Stimulated activated naive B cell treated with anti-CD40 and anti-IgM and Interleukin-4, amounts not matched to agents 10 μg/mL and 1 μg/mL and 100 μg/mL, for 72 hours (primary cell): ENCODE measurements around the gene PRR16.

Experiments used
- ATAC-seq, 2 donors: fragments of 150-1000 bp; cut with Tn5 transposase; replicated peaks; 2 replicates each; pipeline ENCODE4 v1.10.0; 2021; ENCODE audit warnings: moderate library complexity in 1 of 2
- DNase-seq: peaks from one replicate; pipeline ENCODE4 v3.0.0; 2021
- H3K27ac Mint-ChIP-seq: one replicate; pipeline ENCODE4 v1.8.0; 2022; ENCODE audit warnings: mild to moderate bottlenecking, mixed read lengths
- H3K27me3 Mint-ChIP-seq, 2 donors: one replicate each; pipeline ENCODE4 v1.8.0; 2022; ENCODE audit warnings: mixed read lengths in 2 of 2
- H3K36me3 Mint-ChIP-seq, 2 donors: one replicate each; pipeline ENCODE4 v1.8.0; 2022; ENCODE audit warnings: mixed read lengths in 2 of 2, mild to moderate bottlenecking in 1 of 2
- H3K4me1 Mint-ChIP-seq, 2 donors: one replicate each; pipeline ENCODE4 v1.8.0; 2022; ENCODE audit warnings: mixed read lengths in 2 of 2, mild to moderate bottlenecking in 1 of 2
- H3K4me3 Mint-ChIP-seq, 2 donors: one replicate each; pipeline ENCODE4 v1.8.0; 2022; ENCODE audit warnings: mild to moderate bottlenecking in 2 of 2, mixed read lengths in 2 of 2, moderate library complexity in 1 of 2
- H3K9me3 Mint-ChIP-seq, 2 donors: one replicate each; pipeline ENCODE4 v1.8.0; 2022; ENCODE audit warnings: mixed read lengths in 2 of 2, mild to moderate bottlenecking in 1 of 2

Gene PRR16

DNA sequence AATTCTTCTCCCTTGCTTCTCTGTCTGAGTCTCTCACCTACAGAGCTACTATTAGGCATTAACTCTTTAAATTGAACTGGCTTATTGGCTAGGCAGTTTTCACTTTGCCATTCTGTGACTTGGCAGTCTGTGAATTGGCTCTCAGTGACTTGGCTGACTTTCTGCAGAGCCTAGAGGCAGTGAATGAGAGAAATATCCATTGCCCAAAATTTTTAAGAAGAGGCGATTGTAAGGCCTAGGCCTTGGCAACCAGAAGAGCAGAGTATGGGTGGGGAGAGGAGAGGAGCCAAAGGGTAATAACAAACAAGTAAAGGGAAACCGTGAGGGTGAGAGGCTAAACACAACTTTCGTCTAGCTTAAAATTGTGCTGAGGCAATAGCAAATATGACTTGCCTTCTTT is 176.7 kb downstream of the PRR16 start:
- DNase-seq (no peak), ATAC-seq (no peak)
- Mint-ChIP-seq H3K4me3 (no peak overlapping the region), H3K9me3 (peaks cover 0 to 5% of the 10 kb centered on the region in 2 donors), H3K36me3 (no peaks in the 10 kb centered on the region), H3K27me3 (no peaks in the 10 kb centered on the region), H3K4me1 (no peaks in the 10 kb centered on the region), H3K27ac (no peak overlapping the region)

DNA sequence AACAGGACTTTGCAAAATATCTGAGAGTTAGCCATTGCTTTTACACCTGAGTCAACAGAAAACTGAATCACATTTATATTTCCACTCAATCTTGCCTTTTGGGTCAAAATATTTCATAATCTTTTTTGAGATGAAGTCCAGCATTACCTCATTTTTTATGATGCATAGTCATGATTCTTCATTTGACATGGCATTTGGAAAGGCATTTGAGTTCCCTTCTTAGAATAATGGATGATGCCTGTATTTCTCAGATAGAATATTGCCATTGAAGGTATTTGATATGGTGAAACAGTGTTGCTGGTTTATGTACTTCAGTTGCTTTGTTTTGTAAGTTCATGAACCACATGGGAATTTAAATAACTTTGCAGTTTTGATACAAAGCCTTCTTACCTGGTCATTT is 180.4 kb downstream of the PRR16 start:
- H3K36me3 Mint-ChIP-seq: no peaks in the 10 kb centered on the region
- H3K9me3 Mint-ChIP-seq: peaks cover 0 to 2% of the 10 kb centered on the region in 2 donors
- no peaks in the 10 kb centered on the region for H3K4me1 Mint-ChIP-seq
- H3K27ac Mint-ChIP-seq: no peak overlapping the region
- DNase-seq: no peak
- no peak overlapping the region for H3K4me3 Mint-ChIP-seq
- H3K27me3 Mint-ChIP-seq: no peaks in the 10 kb centered on the region
- no peak for ATAC-seq

DNA sequence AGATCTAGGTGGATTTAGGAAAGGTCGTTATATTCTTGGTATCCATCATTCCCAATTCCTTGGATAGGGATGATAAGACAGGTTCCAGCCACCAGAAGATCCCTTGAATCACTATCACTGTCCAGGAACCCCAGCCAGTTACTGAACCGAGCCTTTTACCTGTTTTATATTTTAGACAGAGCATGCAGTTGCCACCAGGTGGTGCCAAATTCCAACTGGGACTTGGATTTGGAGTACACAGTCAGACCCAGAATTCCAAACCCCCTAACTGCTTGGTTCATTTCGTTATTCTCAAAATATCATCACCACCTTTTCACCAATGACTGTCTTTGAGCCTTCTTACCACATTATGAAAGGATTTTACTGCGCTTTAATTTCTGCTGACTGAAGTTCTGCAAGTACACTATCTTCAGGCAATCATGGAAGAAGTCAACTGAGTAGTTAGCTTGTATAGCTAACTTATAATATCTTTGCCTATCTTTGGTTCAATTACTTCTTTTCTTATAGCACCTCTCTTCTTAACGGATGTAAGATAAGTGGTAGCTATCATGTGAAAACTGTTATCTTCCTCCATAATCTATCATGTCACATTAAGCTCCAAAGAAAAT is 191.8 kb downstream of the PRR16 start:
- H3K27me3 Mint-ChIP-seq: no peaks in the 10 kb centered on the region
- H3K4me3 Mint-ChIP-seq: no peak overlapping the region
- H3K27ac Mint-ChIP-seq: no peak overlapping the region
- DNase-seq (no peak), ATAC-seq (no peak)
- no peaks in the 10 kb centered on the region for H3K36me3 Mint-ChIP-seq
- H3K4me1 Mint-ChIP-seq: no peaks in the 10 kb centered on the region
- no peaks in the 10 kb centered on the region for H3K9me3 Mint-ChIP-seq

DNA sequence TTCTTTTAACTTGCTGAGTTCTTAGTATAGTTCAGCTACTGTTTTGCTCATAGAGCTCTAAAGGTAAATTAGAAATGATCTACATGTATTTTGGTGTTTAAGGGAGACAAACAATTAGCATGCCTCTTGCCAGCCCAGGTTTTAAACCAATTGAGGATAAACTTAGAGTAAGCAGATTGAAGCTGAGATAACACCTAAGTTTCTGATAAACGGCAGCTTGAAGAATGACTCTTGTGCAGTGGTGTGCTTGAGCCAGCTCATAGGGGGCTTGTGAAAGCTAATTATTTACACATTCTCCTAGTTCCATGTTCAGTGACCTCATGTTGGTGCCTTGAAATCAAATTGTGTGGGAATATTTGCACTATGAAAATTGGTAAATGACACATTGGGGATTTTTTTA is 193.0 kb downstream of the PRR16 start:
- H3K9me3 Mint-ChIP-seq: no peaks in the 10 kb centered on the region
- H3K4me3 Mint-ChIP-seq: no peak overlapping the region
- H3K36me3 Mint-ChIP-seq: no peaks in the 10 kb centered on the region
- no peaks in the 10 kb centered on the region for H3K4me1 Mint-ChIP-seq
- no peaks in the 10 kb centered on the region for H3K27me3 Mint-ChIP-seq
- no peak overlapping the region for H3K27ac Mint-ChIP-seq
- no peak for DNase-seq
- no peak for ATAC-seq

DNA sequence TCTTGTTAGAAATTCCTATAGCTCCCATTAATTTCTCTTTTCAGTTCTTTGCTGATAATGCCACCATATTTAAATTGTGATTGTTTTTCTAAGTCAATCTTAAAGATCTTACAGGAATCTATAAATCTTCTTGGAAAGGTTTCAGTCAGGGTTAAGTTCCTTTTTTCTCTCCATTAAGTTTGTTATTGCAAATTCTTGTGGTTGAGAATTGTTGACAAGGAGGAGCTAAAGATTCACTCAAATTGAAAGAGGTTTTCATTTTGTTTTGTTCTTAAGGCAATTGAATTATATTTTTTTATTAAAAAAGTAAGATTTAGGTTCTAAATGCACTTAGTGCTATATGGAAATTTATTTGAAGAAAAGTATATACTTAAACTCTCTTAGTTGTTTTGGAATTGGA is 213.4 kb downstream of the PRR16 start:
- Mint-ChIP-seq H3K27me3 (no peaks in the 10 kb centered on the region), H3K4me3 (no peak overlapping the region), H3K36me3 (no peaks in the 10 kb centered on the region), H3K9me3 (no peaks in the 10 kb centered on the region), H3K27ac (no peak overlapping the region), H3K4me1 (no peaks in the 10 kb centered on the region)
- DNase-seq (no peak), ATAC-seq (no peak)

DNA sequence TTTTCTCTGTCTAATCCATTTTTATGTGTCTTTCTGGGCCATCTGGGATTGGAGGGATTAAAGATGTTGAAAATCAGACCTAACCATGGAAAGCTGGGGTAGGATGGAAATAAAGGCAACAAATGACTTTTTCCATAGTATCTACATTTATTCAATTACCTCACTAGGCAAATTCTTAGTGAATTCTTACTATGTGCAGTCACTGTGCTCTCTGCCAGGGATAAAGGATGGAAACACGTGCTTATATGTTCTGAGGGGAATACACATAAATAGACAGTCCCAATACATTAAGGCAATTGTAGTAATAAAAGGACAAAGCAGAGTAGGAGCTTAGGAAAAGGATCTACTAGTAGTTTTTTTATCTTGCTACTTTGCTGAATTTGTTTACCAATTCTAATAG is 214.2 kb downstream of the PRR16 start:
- Mint-ChIP-seq H3K36me3 (no peaks in the 10 kb centered on the region), H3K27ac (no peak overlapping the region), H3K27me3 (no peaks in the 10 kb centered on the region), H3K9me3 (no peaks in the 10 kb centered on the region), H3K4me1 (no peaks in the 10 kb centered on the region), H3K4me3 (no peak overlapping the region)
- DNase-seq (no peak), ATAC-seq (no peak)

DNA sequence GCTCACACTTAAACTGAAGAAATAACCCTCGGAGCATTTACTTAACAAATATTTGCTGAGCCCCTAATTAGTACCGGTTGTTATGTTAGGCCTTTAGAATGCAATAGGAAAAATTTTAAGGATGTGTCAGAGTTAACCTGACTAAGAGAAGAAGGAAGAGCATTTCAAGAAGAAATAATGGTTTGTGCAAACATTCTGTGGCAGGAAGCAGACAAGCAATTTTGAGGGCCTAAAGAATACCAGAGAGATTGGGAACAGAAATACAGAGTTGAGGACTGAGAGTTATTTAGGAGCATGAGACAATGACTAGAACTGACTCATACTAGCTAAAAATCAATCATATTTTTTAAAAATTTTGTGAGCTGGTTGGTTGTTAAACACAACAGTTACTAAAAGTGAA is 218.8 kb downstream of the PRR16 start:
- H3K4me1 Mint-ChIP-seq: no peaks in the 10 kb centered on the region
- no peaks in the 10 kb centered on the region for H3K36me3 Mint-ChIP-seq
- no peaks in the 10 kb centered on the region for H3K27me3 Mint-ChIP-seq
- H3K4me3 Mint-ChIP-seq: no peak overlapping the region
- H3K27ac Mint-ChIP-seq: no peak overlapping the region
- peaks cover 0 to 2% of the 10 kb centered on the region in 2 donors for H3K9me3 Mint-ChIP-seq
- DNase-seq: no peak
- ATAC-seq: no peak

DNA sequence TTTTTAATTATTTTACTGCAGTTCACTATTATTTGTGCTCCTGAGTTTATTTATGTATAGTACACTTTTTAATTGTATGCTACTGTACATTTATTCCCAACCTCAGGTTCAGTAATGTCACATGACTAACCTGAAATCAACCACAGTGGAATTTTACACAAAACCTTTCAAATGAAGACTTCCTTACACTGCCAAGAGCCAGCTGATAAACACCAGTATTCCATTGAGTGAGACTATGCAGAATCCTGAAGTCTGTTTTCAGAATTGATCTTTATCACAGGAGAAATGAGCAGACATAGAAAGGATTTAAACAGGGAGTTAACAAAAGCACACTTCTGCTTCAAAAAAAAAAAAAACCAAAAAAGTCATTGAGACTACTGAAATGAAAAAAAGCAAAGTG is 219.5 kb downstream of the PRR16 start:
- Mint-ChIP-seq H3K9me3 (peaks cover 0 to 2% of the 10 kb centered on the region in 2 donors), H3K4me3 (no peak overlapping the region), H3K36me3 (no peaks in the 10 kb centered on the region), H3K4me1 (no peaks in the 10 kb centered on the region), H3K27ac (no peak overlapping the region), H3K27me3 (no peaks in the 10 kb centered on the region)
- ATAC-seq: no peak
- no peak for DNase-seq

DNA sequence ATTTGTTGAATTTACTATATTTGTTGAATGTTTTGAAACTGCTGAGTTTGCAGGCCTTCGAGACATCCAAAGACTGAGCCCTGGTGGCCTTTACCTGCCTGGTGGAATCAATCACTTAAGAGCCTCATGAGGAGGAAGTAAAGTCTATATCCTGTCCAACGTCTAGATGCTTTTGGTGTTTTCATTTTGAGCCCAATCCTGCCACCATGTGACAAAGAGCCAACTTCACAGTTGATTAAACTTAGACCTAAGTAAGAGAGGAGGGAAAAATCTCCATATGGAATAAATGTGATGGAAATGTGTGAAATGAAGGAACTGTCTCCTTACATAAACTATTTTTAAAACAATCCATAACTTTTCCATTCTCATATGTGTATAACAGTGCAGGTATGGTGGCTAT is 220.1 kb downstream of the PRR16 start:
- ATAC-seq: no peak
- Mint-ChIP-seq H3K4me1 (no peaks in the 10 kb centered on the region), H3K9me3 (peaks cover 0 to 2% of the 10 kb centered on the region in 2 donors), H3K4me3 (no peak overlapping the region), H3K27me3 (no peaks in the 10 kb centered on the region), H3K27ac (no peak overlapping the region), H3K36me3 (no peaks in the 10 kb centered on the region)
- no peak for DNase-seq

DNA sequence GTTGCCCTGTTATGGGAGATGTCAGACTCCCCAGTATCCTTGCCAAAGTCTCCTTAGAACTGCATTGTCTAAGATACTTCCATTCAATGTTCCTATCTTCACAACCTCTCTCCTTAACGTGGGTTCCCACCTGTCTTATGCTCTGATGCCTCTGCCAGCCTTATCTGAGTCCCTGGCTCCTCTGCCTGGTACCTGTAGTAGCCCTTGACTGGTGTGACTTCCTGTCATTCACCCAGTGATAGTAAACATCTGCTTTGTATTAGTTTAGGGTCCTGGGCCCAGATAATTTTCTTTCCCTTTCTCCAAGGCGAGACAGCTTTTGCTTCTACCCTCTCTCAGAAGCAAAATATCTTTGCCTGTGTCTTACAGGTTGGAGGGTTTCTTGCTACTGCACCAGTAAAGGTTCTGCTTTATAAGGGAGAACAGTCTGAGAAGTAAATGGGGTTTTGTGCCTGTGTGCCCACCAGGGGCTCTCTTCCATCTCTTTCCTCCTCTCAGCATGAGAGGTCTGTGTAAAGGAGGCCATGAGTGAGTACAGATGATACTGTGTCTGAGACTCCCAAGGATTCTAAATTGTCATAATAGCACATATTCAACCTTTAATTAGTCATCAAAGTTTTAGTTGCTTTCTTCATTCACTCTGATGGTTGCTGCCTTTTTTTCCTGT is 220.8 kb downstream of the PRR16 start:
- no peak overlapping the region for H3K27ac Mint-ChIP-seq
- peaks cover 0 to 2% of the 10 kb centered on the region in 2 donors for H3K9me3 Mint-ChIP-seq
- H3K36me3 Mint-ChIP-seq: no peaks in the 10 kb centered on the region
- H3K4me1 Mint-ChIP-seq: no peaks in the 10 kb centered on the region
- H3K4me3 Mint-ChIP-seq: no peak overlapping the region
- no peak for DNase-seq
- H3K27me3 Mint-ChIP-seq: no peaks in the 10 kb centered on the region
- peak; percentile 52 for ATAC-seq

DNA sequence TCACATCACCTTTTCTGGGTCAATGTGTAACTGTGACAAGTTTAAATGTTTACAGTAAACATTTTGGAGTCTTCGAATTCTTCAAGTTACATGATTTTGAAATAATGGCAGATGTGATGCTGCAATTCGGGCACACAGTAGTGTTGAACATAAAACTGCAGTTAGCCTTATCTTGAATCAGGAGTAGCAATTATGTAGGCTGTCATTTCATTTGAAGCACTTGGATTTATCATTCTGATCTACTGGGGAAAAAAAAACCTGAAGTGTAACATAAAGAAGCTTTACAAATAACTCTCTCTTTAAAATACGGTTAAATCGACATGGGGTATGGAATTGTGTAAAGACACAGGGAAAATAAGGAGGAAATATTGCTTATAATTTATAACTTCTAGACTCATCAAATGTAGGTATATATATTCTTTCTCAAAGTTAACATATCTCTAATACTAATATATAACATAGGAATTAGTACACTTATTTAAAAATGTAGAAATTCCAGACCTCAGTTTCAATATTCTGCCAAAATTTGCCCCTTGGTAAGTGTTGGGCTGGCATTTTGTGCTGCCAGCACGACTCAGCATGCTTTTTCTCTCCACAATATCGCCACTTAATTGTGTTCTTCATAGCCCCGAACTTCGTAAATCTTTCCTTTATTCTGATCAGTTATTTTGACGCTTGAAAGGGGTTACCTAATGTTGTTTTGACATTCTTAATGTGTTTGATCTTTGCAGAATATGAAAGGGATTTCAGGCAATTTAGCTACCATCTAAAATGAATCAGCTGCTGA is 226.7 kb downstream of the PRR16 start:
- Mint-ChIP-seq H3K27me3 (no peaks in the 10 kb centered on the region), H3K9me3 (peaks cover 0 to 2% of the 10 kb centered on the region in 2 donors)

DNA sequence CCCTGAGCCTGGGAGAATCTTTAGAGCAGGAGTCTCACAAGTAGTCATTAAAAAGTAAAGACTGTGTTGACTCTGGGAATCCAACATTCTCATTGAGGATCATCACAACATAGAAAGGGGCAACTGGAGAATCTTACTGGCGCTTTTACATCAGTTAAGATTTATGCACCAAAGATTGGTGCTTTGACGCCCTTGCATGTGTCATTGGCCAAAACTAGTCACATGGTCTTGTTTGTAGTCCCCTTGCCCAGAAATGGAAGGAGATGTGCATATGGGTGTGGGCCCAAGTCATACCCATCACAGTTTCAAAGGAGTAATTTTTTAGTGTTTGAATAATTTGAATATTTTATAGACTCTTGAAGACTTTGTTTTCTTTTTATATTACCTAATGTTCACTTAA is 228.2 kb downstream of the PRR16 start:
- no peak overlapping the region for H3K27ac Mint-ChIP-seq
- no peak for ATAC-seq
- H3K9me3 Mint-ChIP-seq: no peaks in the 10 kb centered on the region
- H3K36me3 Mint-ChIP-seq: no peaks in the 10 kb centered on the region
- H3K27me3 Mint-ChIP-seq: no peaks in the 10 kb centered on the region
- no peak overlapping the region for H3K4me3 Mint-ChIP-seq
- DNase-seq: no peak
- no peaks in the 10 kb centered on the region for H3K4me1 Mint-ChIP-seq

More for the DNA sequence above, 226.7 kb downstream of the PRR16 start:
- no peak for ATAC-seq
- DNase-seq: no peak
- H3K4me1 Mint-ChIP-seq: no peaks in the 10 kb centered on the region
- no peak overlapping the region for H3K4me3 Mint-ChIP-seq
- H3K36me3 Mint-ChIP-seq: no peaks in the 10 kb centered on the region
- H3K27ac Mint-ChIP-seq: no peak overlapping the region

DNA sequence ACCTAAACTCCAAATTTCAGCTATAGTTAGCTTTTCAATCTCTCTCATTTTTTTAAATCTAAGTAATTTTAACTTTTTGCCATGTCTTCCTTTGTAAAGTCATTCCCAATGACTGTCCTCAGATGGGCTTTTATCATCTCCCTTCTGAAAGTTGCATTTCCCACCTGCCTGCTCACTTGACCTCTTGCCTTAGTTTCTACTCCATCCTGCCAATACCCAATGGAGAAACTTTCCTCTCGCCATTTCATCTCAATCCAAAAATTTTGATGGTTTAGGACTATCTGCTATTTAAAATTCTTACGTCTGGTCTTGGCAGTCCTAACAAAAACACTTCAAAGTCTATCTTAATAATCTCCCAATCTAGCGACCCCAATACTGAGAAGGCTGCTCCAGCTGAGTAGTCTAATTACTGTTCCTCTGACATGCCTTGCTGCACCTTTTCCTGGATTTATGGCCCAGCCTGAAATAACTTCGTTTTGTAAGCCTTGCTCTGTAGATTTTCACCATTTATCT is 231.3 kb downstream of the PRR16 start:
- Mint-ChIP-seq H3K27me3 (no peaks in the 10 kb centered on the region), H3K36me3 (no peaks in the 10 kb centered on the region), H3K4me1 (no peaks in the 10 kb centered on the region), H3K9me3 (no peaks in the 10 kb centered on the region), H3K27ac (no peak overlapping the region), H3K4me3 (no peak overlapping the region)
- no peak for ATAC-seq
- DNase-seq: no peak

DNA sequence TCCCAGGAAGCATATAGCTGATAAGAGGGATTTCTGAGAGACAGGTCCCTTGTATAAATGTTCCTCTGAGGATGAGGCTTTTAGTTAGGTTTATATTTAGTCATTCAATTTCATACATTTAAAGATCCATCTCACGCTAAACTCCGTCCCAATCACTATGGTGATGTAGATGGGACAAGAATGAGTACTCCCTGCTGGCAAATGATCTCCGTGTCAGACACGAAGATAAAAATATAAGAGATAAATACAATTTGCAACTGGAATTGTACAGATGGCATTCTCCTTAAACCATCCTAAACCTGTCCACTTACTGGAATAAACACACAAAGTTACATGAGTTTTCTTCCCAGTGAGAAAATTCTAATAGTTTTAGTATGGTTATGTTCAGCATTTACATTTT is 233.0 kb downstream of the PRR16 start:
- ATAC-seq: no peak
- Mint-ChIP-seq H3K9me3 (peaks cover 2 to 3% of the 10 kb centered on the region in 2 donors), H3K27me3 (peaks cover 9 to 10% of the 10 kb centered on the region in 2 donors), H3K4me1 (no peaks in the 10 kb centered on the region), H3K27ac (no peak overlapping the region), H3K4me3 (no peak overlapping the region), H3K36me3 (no peaks in the 10 kb centered on the region)
- DNase-seq: no peak
